A549 (cell line): ENCODE data around the gene ZNF534. TPM values are rescaled to one million over a fixed set of nuclear protein-coding genes. Genes with fewer than 3 reads are reported as not detected.

Experiments used
- ATAC-seq, 2 experiments: fragments of 200-7000 bp in 1 of 2; fragments of >200 bp in 1 of 2; cut with Nextera tagmentation in 1 of 2; cut with Tn5 transposase in 1 of 2; 3 replicates each; pipeline versions ENCODE4 v1.8.0 to v1.9.1; 2018 to 2020; ENCODE audit warnings: mild to moderate bottlenecking in 1 of 2, moderate library complexity in 1 of 2
- CTCF ChIA-PET: fragments of 300-600 bp; sonication (Branson Sonifier 250); formaldehyde crosslinking; extraction: SDS; loops from one replicate; lab custom pipeline; 2021; ENCODE audit warnings: antibody characterized with exemption, inconsistent platforms; lab: Yijun Ruan, JAX
- POLR2A ChIA-PET: fragments of 350-600 bp; formaldehyde crosslinking; extraction: SDS; loops from one replicate; lab custom pipeline; 2021; ENCODE audit warnings: antibody characterized with exemption, inconsistent platforms; lab: Yijun Ruan, JAX
- DNase-seq, 2 experiments: peaks; one replicate each; pipeline versions ENCODE4 v3.0.0 to v3.0.0-alpha.2; 2011 to 2016; ENCODE audit warnings: low read depth in 1 of 2, low spot score in 1 of 2
- FAIRE-seq: peaks from 2 replicates; lab custom pipeline; 2011; peaks lifted over from hg19 to GRCh38; lab: Jason Lieb, UNC
- H3K27ac ChIP-seq, 2 experiments: fragments of >200 bp; sonication (Bioruptor Twin); formaldehyde crosslinking; 3 replicates each; pipeline ENCODE4 v1.5.1; 2016 to 2017
- H3K4me1 ChIP-seq: fragments of >200 bp; sonication (Bioruptor Twin); formaldehyde crosslinking; 3 replicates; pipeline ENCODE4 v1.6.1; 2016
- H3K4me2 ChIP-seq: fragments of >200 bp; sonication (Bioruptor Twin); formaldehyde crosslinking; 3 replicates; pipeline ENCODE4 v1.6.1; 2016
- H3K4me3 ChIP-seq: fragments of >200 bp; sonication (Bioruptor Twin); formaldehyde crosslinking; 3 replicates; pipeline ENCODE4 v1.5.1; 2016
- H3K9me3 ChIP-seq: fragments of >200 bp; sonication (Bioruptor Twin); formaldehyde crosslinking; 3 replicates; pipeline ENCODE4 v1.6.1; 2016
- ATOH8 ChIP-seq: fragments of 250-450 bp; sonication (Bioruptor Pico); IDR thresholded peaks from 2 replicates; pipeline ENCODE4 v1.5.0; 2020; ENCODE audit warnings: low read depth, mild to moderate bottlenecking, moderate library complexity
- BHLHE40 ChIP-seq: IDR thresholded peaks from 2 replicates; pipeline ENCODE4 v1.6.1; 2012; ENCODE audit warnings: low read depth, low read length, inconsistent platforms
- CBX2 ChIP-seq: fragments of 200-600 bp; sonication (generic); IDR thresholded peaks from 2 replicates; pipeline ENCODE4 v1.6.1; 2016; ENCODE audit warnings: low read depth, mild to moderate bottlenecking, borderline replicate concordance
- CBX8 ChIP-seq: fragments of 200-600 bp; sonication (generic); IDR thresholded peaks from 2 replicates; pipeline ENCODE4 v1.6.1; 2016
- CHD2 ChIP-seq: fragments of 150-350 bp; IDR thresholded peaks from 2 replicates; pipeline ENCODE4 v1.6.1; 2014; ENCODE audit warnings: low read length; ENCODE audit not compliant: partially characterized antibody
- E2F6 ChIP-seq: IDR thresholded peaks from 2 replicates; pipeline ENCODE4 v1.6.1; 2012; ENCODE audit warnings: low read depth, borderline replicate concordance
- EHF ChIP-seq: fragments of 250-450 bp; sonication (Bioruptor Pico); IDR thresholded peaks from 2 replicates; pipeline ENCODE4 v1.5.0; 2020; ENCODE audit warnings: mild to moderate bottlenecking
- EHMT2 ChIP-seq: fragments of 200-600 bp; sonication (generic); IDR thresholded peaks from 2 replicates; pipeline ENCODE4 v1.6.1; 2016; ENCODE audit warnings: antibody characterized with exemption, low read depth, mild to moderate bottlenecking, moderate library complexity
- ESRRA ChIP-seq: fragments of 150-350 bp; IDR thresholded peaks from 2 replicates; pipeline ENCODE4 v1.6.1; 2014; ENCODE audit warnings: mild to moderate bottlenecking, low read length, borderline replicate concordance
- GATA3 ChIP-seq: IDR thresholded peaks from 2 replicates; pipeline ENCODE4 v1.6.1; 2012; ENCODE audit warnings: borderline replicate concordance
- HDAC2 ChIP-seq: fragments of 200-600 bp; sonication (generic); IDR thresholded peaks from 2 replicates; pipeline ENCODE4 v1.6.1; 2016
- HES2 ChIP-seq: fragments of >200 bp; sonication (Bioruptor Twin); formaldehyde crosslinking; IDR thresholded peaks from 2 replicates; pipeline ENCODE4 v1.6.1; 2016
- HMGXB4 ChIP-seq: fragments of 250-450 bp; sonication (Bioruptor Pico); IDR thresholded peaks from 2 replicates; pipeline ENCODE4 v1.5.0; 2021; ENCODE audit warnings: mild to moderate bottlenecking, moderate library complexity, borderline replicate concordance
- HOXA7 ChIP-seq: fragments of 250-450 bp; sonication (Bioruptor Pico); IDR thresholded peaks from 2 replicates; pipeline ENCODE4 v1.5.0; 2020; ENCODE audit warnings: mild to moderate bottlenecking, moderate library complexity
- KDM5A ChIP-seq: fragments of 200-600 bp; sonication (generic); IDR thresholded peaks from 2 replicates; pipeline ENCODE4 v1.6.1; 2016; ENCODE audit warnings: antibody characterized with exemption, mild to moderate bottlenecking
- MAFK ChIP-seq: fragments of 450-650 bp; IDR thresholded peaks from 2 replicates; pipeline ENCODE4 v1.6.1; 2014; ENCODE audit not compliant: partially characterized antibody
- MYC ChIP-seq: IDR thresholded peaks from 2 replicates; pipeline ENCODE4 v1.6.1; 2012; ENCODE audit warnings: mild to moderate bottlenecking, inconsistent platforms, low read length, improper control_type of control experiment, borderline replicate concordance
- NPAS2 ChIP-seq: fragments of 250-450 bp; sonication (Bioruptor Pico); IDR thresholded peaks from 2 replicates; pipeline ENCODE4 v1.8.0; 2022; ENCODE audit warnings: mild to moderate bottlenecking, moderate library complexity, borderline replicate concordance
- POLR2AphosphoS2 ChIP-seq: conservative IDR thresholded peaks from 2 replicates; pipeline ENCODE4 v1.6.1; 2012; ENCODE audit warnings: low read length, improper control_type of control experiment, inconsistent platforms
- RARB ChIP-seq: fragments of 250-450 bp; sonication (Bioruptor Pico); IDR thresholded peaks from 2 replicates; pipeline ENCODE4 v1.8.0; 2021; ENCODE audit warnings: mild to moderate bottlenecking, moderate library complexity
- RNF2 ChIP-seq: fragments of 200-600 bp; sonication (generic); IDR thresholded peaks from 2 replicates; pipeline ENCODE4 v1.6.1; 2016; ENCODE audit warnings: low read depth, mild to moderate bottlenecking, antibody characterized with exemption, moderate library complexity, borderline replicate concordance
- TP53 ChIP-seq: fragments of 250-450 bp; sonication (Bioruptor Pico); IDR thresholded peaks from 2 replicates; pipeline ENCODE4 v1.5.0; 2021; ENCODE audit warnings: mild to moderate bottlenecking, moderate library complexity
- WGBS: methylation state at CpG from one replicate; pipeline ENCODE4 v1.1.6; 2017; ENCODE audit errors: missing lambda C conversion rate; 5-methylcytosine and 5-hydroxymethylcytosine counted together
- polyA plus RNA-seq, 4 experiments: library from polyadenylated mRNA; depleted of rRNA in 3 of 4; stranded (reverse); fragments of >200 nt; fragmentation: RNase III in 1 of 4; extraction: RNeasy Plus Mini Kit Qiagen cat#74134 plus additional on column Dnase treatment in 1 of 4; gene quantifications; 2 replicates in 3 of 4; 3 replicates in 1 of 4; pipeline ENCODE4 v1.2.3, GENCODE V29; 2011 to 2017
- TF ChIP-seq, protein P1 (sequence below): fragments of >200 bp; sonication (Bioruptor Twin); formaldehyde crosslinking; IDR thresholded peaks from 3 replicates; pipeline ENCODE4 v1.6.1; 2016
- TF ChIP-seq, protein P2 (sequence below): IDR thresholded peaks from 2 replicates; pipeline ENCODE4 v1.6.1; 2012
- TF ChIP-seq, protein P3 (sequence below): fragments of 200-600 bp; sonication (generic); IDR thresholded peaks from 2 replicates; pipeline ENCODE4 v1.6.1; 2016; ENCODE audit warnings: antibody characterized with exemption, mild to moderate bottlenecking, moderate library complexity

ZNF534 gene
- polyA plus RNA-seq, 2 of the 4 experiments (the other 2 are of a cell fraction), result not detected

- H3K27ac ChIP-seq, result no peak overlapping the region
- 60% methylated on average over 3 of the region's 3 CpGs for WGBS
- FAIRE-seq, result no peak
- POLR2A ChIA-PET, result no interaction called here
- CTCF ChIA-PET, result interaction anchor here (0.6 kb wide), 1 partner anchor 116 kb away, joined by 3 read pairs; no protein-coding TSS in a partner anchor
- H3K9me3 ChIP-seq, result peaks cover 54% of the 10 kb centered on the region; the same call in 2 of the 3 replicates
- H3K4me1 ChIP-seq, result no peaks in the 10 kb centered on the region
- DNase-seq, result no peak
- H3K4me3 ChIP-seq, result no peak overlapping the region
- H3K4me2 ChIP-seq, result no peak overlapping the region
- no peak for TF ChIP-seq MAFK
- TF ChIP-seq TP53 (CRISPR knock-in tag), result no peak
- no peak for TF ChIP-seq GATA3
- TF ChIP-seq EHMT2, result no peak
- TF ChIP-seq HOXA7 (CRISPR knock-in tag), result no peak
- no peak for TF ChIP-seq HMGXB4
- no peak for TF ChIP-seq KDM5A
- TF ChIP-seq HDAC2, result no peak
- TF ChIP-seq E2F6, result no peak
- no peak for TF ChIP-seq BHLHE40
- TF ChIP-seq, protein P1, sequence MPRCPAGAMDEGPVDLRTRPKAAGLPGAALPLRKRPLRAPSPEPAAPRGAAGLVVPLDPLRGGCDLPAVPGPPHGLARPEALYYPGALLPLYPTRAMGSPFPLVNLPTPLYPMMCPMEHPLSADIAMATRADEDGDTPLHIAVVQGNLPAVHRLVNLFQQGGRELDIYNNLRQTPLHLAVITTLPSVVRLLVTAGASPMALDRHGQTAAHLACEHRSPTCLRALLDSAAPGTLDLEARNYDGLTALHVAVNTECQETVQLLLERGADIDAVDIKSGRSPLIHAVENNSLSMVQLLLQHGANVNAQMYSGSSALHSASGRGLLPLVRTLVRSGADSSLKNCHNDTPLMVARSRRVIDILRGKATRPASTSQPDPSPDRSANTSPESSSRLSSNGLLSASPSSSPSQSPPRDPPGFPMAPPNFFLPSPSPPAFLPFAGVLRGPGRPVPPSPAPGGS, result no peak
- no peak for TF ChIP-seq ATOH8 (CRISPR knock-in tag)
- ATAC-seq, result no peak
Observed at GRCh38 chr19:52494518-52494917, 65.6 kb downstream of the ZNF534 start.

GRCh38 chr19:52498571-52498970, 69.6 kb downstream of the ZNF534 start:
- Histone ChIP-seq H3K9me3 (peaks cover 51% of the 10 kb centered on the region), H3K27ac (no peak overlapping the region), H3K4me3 (no peak overlapping the region), H3K4me1 (no peaks in the 10 kb centered on the region), H3K4me2 (no peak overlapping the region)
- POLR2A ChIA-PET, result interaction anchor here (0.7 kb wide), 1 partner anchor 47 kb away, joined by 5 read pairs; no protein-coding TSS in a partner anchor
- FAIRE-seq (no peak), DNase-seq (no peak), ATAC-seq (no peak)
- CTCF ChIA-PET, result no interaction called here
- 20% methylated on average over 8 of the region's 8 CpGs for WGBS
- no peak for TF ChIP-seq CHD2
- no peak for TF ChIP-seq TP53 (CRISPR knock-in tag)
- no peak for TF ChIP-seq EHF (CRISPR knock-in tag)
- TF ChIP-seq, protein P2, sequence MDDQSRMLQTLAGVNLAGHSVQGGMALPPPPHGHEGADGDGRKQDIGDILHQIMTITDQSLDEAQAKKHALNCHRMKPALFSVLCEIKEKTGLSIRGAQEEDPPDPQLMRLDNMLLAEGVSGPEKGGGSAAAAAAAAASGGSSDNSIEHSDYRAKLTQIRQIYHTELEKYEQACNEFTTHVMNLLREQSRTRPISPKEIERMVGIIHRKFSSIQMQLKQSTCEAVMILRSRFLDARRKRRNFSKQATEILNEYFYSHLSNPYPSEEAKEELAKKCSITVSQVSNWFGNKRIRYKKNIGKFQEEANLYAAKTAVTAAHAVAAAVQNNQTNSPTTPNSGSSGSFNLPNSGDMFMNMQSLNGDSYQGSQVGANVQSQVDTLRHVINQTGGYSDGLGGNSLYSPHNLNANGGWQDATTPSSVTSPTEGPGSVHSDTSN, result no peak
- TF ChIP-seq NPAS2 (CRISPR knock-in tag), result no peak
- TF ChIP-seq, protein P3, sequence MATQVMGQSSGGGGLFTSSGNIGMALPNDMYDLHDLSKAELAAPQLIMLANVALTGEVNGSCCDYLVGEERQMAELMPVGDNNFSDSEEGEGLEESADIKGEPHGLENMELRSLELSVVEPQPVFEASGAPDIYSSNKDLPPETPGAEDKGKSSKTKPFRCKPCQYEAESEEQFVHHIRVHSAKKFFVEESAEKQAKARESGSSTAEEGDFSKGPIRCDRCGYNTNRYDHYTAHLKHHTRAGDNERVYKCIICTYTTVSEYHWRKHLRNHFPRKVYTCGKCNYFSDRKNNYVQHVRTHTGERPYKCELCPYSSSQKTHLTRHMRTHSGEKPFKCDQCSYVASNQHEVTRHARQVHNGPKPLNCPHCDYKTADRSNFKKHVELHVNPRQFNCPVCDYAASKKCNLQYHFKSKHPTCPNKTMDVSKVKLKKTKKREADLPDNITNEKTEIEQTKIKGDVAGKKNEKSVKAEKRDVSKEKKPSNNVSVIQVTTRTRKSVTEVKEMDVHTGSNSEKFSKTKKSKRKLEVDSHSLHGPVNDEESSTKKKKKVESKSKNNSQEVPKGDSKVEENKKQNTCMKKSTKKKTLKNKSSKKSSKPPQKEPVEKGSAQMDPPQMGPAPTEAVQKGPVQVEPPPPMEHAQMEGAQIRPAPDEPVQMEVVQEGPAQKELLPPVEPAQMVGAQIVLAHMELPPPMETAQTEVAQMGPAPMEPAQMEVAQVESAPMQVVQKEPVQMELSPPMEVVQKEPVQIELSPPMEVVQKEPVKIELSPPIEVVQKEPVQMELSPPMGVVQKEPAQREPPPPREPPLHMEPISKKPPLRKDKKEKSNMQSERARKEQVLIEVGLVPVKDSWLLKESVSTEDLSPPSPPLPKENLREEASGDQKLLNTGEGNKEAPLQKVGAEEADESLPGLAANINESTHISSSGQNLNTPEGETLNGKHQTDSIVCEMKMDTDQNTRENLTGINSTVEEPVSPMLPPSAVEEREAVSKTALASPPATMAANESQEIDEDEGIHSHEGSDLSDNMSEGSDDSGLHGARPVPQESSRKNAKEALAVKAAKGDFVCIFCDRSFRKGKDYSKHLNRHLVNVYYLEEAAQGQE, result no peak
- TF ChIP-seq MYC, result no peak
- TF ChIP-seq POLR2AphosphoS2, result no peak
- TF ChIP-seq CBX8, result no peak
- no peak for TF ChIP-seq ATOH8 (CRISPR knock-in tag)
- no peak for TF ChIP-seq HMGXB4
- TF ChIP-seq HES2, result no peak
- TF ChIP-seq RNF2, result no peak
- TF ChIP-seq KDM5A, result no peak
- TF ChIP-seq ESRRA, result no peak
- no peak for TF ChIP-seq CBX2
- TF ChIP-seq RARB (CRISPR knock-in tag), result no peak
